ENCODE data around the gene RDH16. TPM values are rescaled to one million over a fixed set of nuclear protein-coding genes. Genes with fewer than 3 reads are reported as not detected.

Gene RDH16
- total and polyA plus RNA-seq, 2 donors = 0.28 to 1.8 TPM

Other genes starting within 250 kb of the RDH16 start
- gene NACA, start 232.3 kb downstream of the RDH16 start, total RNA-seq = 2,524 TPM
- gene NACA, start 232.3 kb downstream of the RDH16 start, polyA plus RNA-seq = 3,035 TPM
- 37.6 TPM for gene PRIM1, start 205.3 kb downstream of the RDH16 start, total RNA-seq
- gene PRIM1, start 205.3 kb downstream of the RDH16 start, polyA plus RNA-seq = 6.9 TPM
- 1.2 TPM for gene HSD17B6, start 194.3 kb downstream of the RDH16 start, total RNA-seq
- gene HSD17B6, start 194.3 kb downstream of the RDH16 start, polyA plus RNA-seq = 0.62 TPM
- 0.33 TPM for gene SDR9C7, start 23.2 kb downstream of the RDH16 start, total RNA-seq
- 2.3 TPM for gene SDR9C7, start 23.2 kb downstream of the RDH16 start, polyA plus RNA-seq
- 5.1 TPM for gene ZBTB39, start 48.9 kb upstream of the RDH16 start, total RNA-seq
- gene ZBTB39, start 48.9 kb upstream of the RDH16 start, polyA plus RNA-seq = 3.0 TPM
- gene TAC3, start 58.9 kb upstream of the RDH16 start, total RNA-seq = 0.76 TPM
- 4.3 TPM for gene TAC3, start 58.9 kb upstream of the RDH16 start, polyA plus RNA-seq
- gene MYO1A, start 92.5 kb upstream of the RDH16 start, total RNA-seq = 1.1 TPM
- gene MYO1A, start 92.5 kb upstream of the RDH16 start, polyA plus RNA-seq = 0.52 TPM
- gene NEMP1, start 121.2 kb upstream of the RDH16 start, total RNA-seq = 19.5 TPM
- gene NEMP1, start 121.2 kb upstream of the RDH16 start, polyA plus RNA-seq = 9.5 TPM
- 33.7 TPM for gene NAB2, start 131.5 kb upstream of the RDH16 start, total RNA-seq
- gene NAB2, start 131.5 kb upstream of the RDH16 start, polyA plus RNA-seq = 32.7 TPM
- 70.2 TPM for gene STAT6, start 153.8 kb upstream of the RDH16 start, total RNA-seq
- 236 TPM for gene STAT6, start 153.8 kb upstream of the RDH16 start, polyA plus RNA-seq
- gene LRP1, start 170.9 kb upstream of the RDH16 start, total RNA-seq = 4.5 TPM
- 22.6 TPM for gene LRP1, start 170.9 kb upstream of the RDH16 start, polyA plus RNA-seq
- gene LRP1-AS, start 190.0 kb upstream of the RDH16 start, total RNA-seq = not detected
- not detected for gene LRP1-AS, start 190.0 kb upstream of the RDH16 start, polyA plus RNA-seq

All from thymus (tissue), 2 donors.